Endothelial cell of umbilical vein (primary cell): Measurements from ENCODE around the gene STIM1.

Source experiments
- EZH2 ChIP-seq: IDR thresholded peaks from 2 replicates; pipeline ENCODE4 v1.6.1; 2012; ENCODE audit warnings: borderline replicate concordance, low read depth, mild to moderate bottlenecking, moderate library complexity, low read length, inconsistent platforms; ENCODE audit not compliant: severe bottlenecking
- FOS ChIP-seq: IDR thresholded peaks from 2 replicates; pipeline ENCODE4 v1.6.1; 2011; ENCODE audit warnings: mild to moderate bottlenecking, low read length, moderate library complexity, borderline replicate concordance; ENCODE audit not compliant: insufficient read depth
- GATA2 ChIP-seq: IDR thresholded peaks from 2 replicates; pipeline ENCODE4 v1.7.0; 2011; ENCODE audit warnings: low read depth, mild to moderate bottlenecking, moderate library complexity, mixed read lengths, low read length; ENCODE audit not compliant: insufficient read length, insufficient read depth
- JUN ChIP-seq: IDR thresholded peaks from 2 replicates; pipeline ENCODE4 v1.6.1; 2011; ENCODE audit warnings: borderline replicate concordance, low read depth; ENCODE audit not compliant: insufficient read length, insufficient read depth
- MYC ChIP-seq: IDR thresholded peaks from one replicate; pipeline ENCODE4 v1.6.1; 2011; ENCODE audit warnings: mild to moderate bottlenecking, low read depth, low read length
- POLR2A ChIP-seq: IDR thresholded peaks from 2 replicates; pipeline ENCODE4 v1.6.1; 2012; ENCODE audit warnings: low read depth, mild to moderate bottlenecking, control low read depth, low read length
- POLR2AphosphoS5 ChIP-seq: IDR thresholded peaks from 2 replicates; pipeline ENCODE4 v1.6.1; 2012; ENCODE audit warnings: low read depth, mild to moderate bottlenecking, control low read depth, low read length, moderate library complexity; ENCODE audit not compliant: insufficient read depth
- TF ChIP-seq, protein P1 (sequence below), 2 donors: IDR thresholded peaks; 1 replicate in 1 of 2; 2 replicates in 1 of 2; pipeline ENCODE4 v1.5.1; 2011; ENCODE audit warnings: low read length in 2 of 2, mild to moderate bottlenecking in 2 of 2, moderate library complexity in 2 of 2, control low read depth in 1 of 2, inconsistent platforms in 1 of 2, low read depth in 1 of 2; ENCODE audit not compliant: insufficient read depth in 1 of 2; ENCODE audit errors: extremely low read depth in 1 of 2
- TF ChIP-seq, protein P2 (sequence below): IDR thresholded peaks from 2 replicates; pipeline ENCODE4 v1.6.1; 2011; ENCODE audit not compliant: insufficient read depth, insufficient read length

DNA sequence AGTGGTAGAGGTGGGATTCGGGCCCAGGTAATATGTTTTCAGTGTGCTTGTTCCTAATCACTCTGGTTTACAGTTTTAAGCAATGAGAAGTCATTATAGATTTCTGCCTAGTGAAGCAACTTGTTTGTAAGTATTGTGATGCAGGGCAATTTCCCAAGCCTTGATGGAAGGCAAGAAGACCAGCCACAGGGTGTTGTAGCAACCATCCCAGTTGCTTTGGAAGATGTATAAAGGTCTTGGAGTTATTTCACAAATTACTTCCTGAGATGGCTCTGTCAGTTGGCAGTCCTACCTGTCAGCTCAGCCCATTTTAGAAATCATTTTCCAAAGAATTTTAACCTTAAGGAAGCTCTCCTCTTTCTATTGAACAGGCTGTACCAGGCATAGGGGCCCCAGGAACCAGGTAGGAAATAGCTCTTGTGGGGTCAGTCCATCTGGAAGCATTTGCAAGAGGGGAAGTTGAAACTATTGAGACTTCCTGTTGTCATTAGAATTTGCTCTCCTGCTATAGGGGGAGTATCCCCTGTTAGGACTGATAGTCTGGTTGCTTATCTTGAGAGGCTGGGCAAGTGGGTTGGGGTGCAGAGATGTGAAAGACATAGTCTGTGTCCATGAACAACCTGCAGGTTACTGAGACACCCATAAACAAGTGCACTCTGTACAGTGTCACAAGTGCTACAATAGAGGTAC lies 47.9 kb downstream of the STIM1 start:
- TF ChIP-seq, protein P1, sequence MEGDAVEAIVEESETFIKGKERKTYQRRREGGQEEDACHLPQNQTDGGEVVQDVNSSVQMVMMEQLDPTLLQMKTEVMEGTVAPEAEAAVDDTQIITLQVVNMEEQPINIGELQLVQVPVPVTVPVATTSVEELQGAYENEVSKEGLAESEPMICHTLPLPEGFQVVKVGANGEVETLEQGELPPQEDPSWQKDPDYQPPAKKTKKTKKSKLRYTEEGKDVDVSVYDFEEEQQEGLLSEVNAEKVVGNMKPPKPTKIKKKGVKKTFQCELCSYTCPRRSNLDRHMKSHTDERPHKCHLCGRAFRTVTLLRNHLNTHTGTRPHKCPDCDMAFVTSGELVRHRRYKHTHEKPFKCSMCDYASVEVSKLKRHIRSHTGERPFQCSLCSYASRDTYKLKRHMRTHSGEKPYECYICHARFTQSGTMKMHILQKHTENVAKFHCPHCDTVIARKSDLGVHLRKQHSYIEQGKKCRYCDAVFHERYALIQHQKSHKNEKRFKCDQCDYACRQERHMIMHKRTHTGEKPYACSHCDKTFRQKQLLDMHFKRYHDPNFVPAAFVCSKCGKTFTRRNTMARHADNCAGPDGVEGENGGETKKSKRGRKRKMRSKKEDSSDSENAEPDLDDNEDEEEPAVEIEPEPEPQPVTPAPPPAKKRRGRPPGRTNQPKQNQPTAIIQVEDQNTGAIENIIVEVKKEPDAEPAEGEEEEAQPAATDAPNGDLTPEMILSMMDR (IDR thresholded peaks at IDR 0.05; ENCODE audit: extremely low read depth in 1 of 2, insufficient read depth in 1 of 2, low read depth in 1 of 2, low read length in 2 of 2): no peak
- TF ChIP-seq POLR2AphosphoS5 (no peak), POLR2A (no peak), EZH2 (no peak), GATA2 (no peak), FOS (no peak), JUN (no peak), MYC (no peak)
- TF ChIP-seq, protein P2, sequence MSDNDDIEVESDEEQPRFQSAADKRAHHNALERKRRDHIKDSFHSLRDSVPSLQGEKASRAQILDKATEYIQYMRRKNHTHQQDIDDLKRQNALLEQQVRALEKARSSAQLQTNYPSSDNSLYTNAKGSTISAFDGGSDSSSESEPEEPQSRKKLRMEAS: no peak
